RWPE2 (cell line): ENCODE measurements around the gene NHSL2.

Experiments
- ATAC-seq: fragments of 200-7000 bp; cut with Tn5 transposase; 3 replicates; pipeline ENCODE4 v1.9.1; 2021; ENCODE audit warnings: low read depth
- DNase-seq: peaks from one replicate; pipeline ENCODE4 v3.0.0-alpha.2; 2020; ENCODE audit warnings: low spot score
- H3K27ac ChIP-seq: fragments of 450-650 bp; 2 replicates; pipeline ENCODE4 v1.5.1; 2017; ENCODE audit warnings: mild to moderate bottlenecking; ENCODE audit not compliant: poor library complexity, severe bottlenecking
- H3K27me3 ChIP-seq: fragments of 250-450 bp; sonication (Bioruptor Pico); 2 replicates; pipeline ENCODE4 v1.5.1; 2021; ENCODE audit warnings: mild to moderate bottlenecking, moderate library complexity; ENCODE audit not compliant: insufficient read depth, poor library complexity, severe bottlenecking
- H3K36me3 ChIP-seq: fragments of 250-450 bp; sonication (Bioruptor Pico); 2 replicates; pipeline ENCODE4 v1.5.1; 2020; ENCODE audit warnings: low read depth, mild to moderate bottlenecking, moderate library complexity
- H3K4me1 ChIP-seq: fragments of 250-450 bp; sonication (Bioruptor Pico); 2 replicates; pipeline ENCODE4 v1.5.1; 2021; ENCODE audit warnings: mild to moderate bottlenecking, moderate library complexity; ENCODE audit not compliant: insufficient read depth, poor library complexity, severe bottlenecking
- H3K4me3 ChIP-seq: fragments of 250-450 bp; sonication (Bioruptor Pico); 2 replicates; pipeline ENCODE4 v1.5.1; 2021; ENCODE audit warnings: mild to moderate bottlenecking, moderate library complexity; ENCODE audit not compliant: severe bottlenecking
- H3K9me3 ChIP-seq: fragments of 250-450 bp; sonication (Bioruptor Pico); 2 replicates; pipeline ENCODE4 v1.5.1; 2021; ENCODE audit warnings: mild to moderate bottlenecking, moderate library complexity; ENCODE audit not compliant: severe bottlenecking
- CTCF ChIP-seq: fragments of 450-650 bp; IDR thresholded peaks from one replicate; pipeline ENCODE4 v1.5.1; 2017; ENCODE audit warnings: mild to moderate bottlenecking, moderate library complexity; ENCODE audit not compliant: poor library complexity, severe bottlenecking

Gene NHSL2

GRCh38 chrX:72142094-72142793 is 231.6 kb downstream of the NHSL2 start:
- TF ChIP-seq CTCF: no peak
- ATAC-seq: no peak

GRCh38 chrX:72142794-72143608 is 232.4 kb downstream of the NHSL2 start:
- H3K4me3 ChIP-seq: no peak overlapping the region
- H3K36me3 ChIP-seq: no peaks in the 10 kb centered on the region
- no peaks in the 10 kb centered on the region for H3K9me3 ChIP-seq
- no peak overlapping the region for H3K27ac ChIP-seq
- no peaks in the 10 kb centered on the region for H3K27me3 ChIP-seq
- DNase-seq: no peak
- H3K4me1 ChIP-seq: no peaks in the 10 kb centered on the region
- TF ChIP-seq CTCF: no peak
- no peak for ATAC-seq

More at GRCh38 chrX:72142094-72142793, 231.6 kb downstream of the NHSL2 start:
- Histone ChIP-seq H3K27me3 (no peaks in the 10 kb centered on the region), H3K27ac (no peak overlapping the region), H3K9me3 (no peaks in the 10 kb centered on the region), H3K36me3 (no peaks in the 10 kb centered on the region), H3K4me3 (no peak overlapping the region), H3K4me1 (no peaks in the 10 kb centered on the region)
- DNase-seq: no peak

GRCh38 chrX:72143609-72143907 is 232.9 kb downstream of the NHSL2 start:
- no peak for DNase-seq
- H3K9me3 ChIP-seq: no peaks in the 10 kb centered on the region
- no peak overlapping the region for H3K4me3 ChIP-seq
- H3K27ac ChIP-seq: no peak overlapping the region
- TF ChIP-seq CTCF: no peak
- no peak for ATAC-seq
- no peaks in the 10 kb centered on the region for H3K36me3 ChIP-seq
- H3K27me3 ChIP-seq: no peaks in the 10 kb centered on the region
- H3K4me1 ChIP-seq: no peaks in the 10 kb centered on the region

- ATAC-seq: no peak
- TF ChIP-seq CTCF: no peak
- no peaks in the 10 kb centered on the region for H3K9me3 ChIP-seq
Measured at GRCh38 chrX:72145181-72145580, 234.5 kb downstream of the NHSL2 start.

GRCh38 chrX:72146527-72146926 is 235.9 kb downstream of the NHSL2 start:
- Histone ChIP-seq H3K4me3 (no peak overlapping the region), H3K4me1 (no peaks in the 10 kb centered on the region), H3K27me3 (no peaks in the 10 kb centered on the region), H3K27ac (no peak overlapping the region), H3K36me3 (no peaks in the 10 kb centered on the region), H3K9me3 (no peaks in the 10 kb centered on the region)
- no peak for DNase-seq
- no peak for ATAC-seq
- TF ChIP-seq CTCF: no peak

More at GRCh38 chrX:72145181-72145580, 234.5 kb downstream of the NHSL2 start:
- Histone ChIP-seq H3K27me3 (no peaks in the 10 kb centered on the region), H3K4me1 (no peaks in the 10 kb centered on the region), H3K36me3 (no peaks in the 10 kb centered on the region), H3K27ac (no peak overlapping the region), H3K4me3 (no peak overlapping the region)
- no peak for DNase-seq
